Gastroesophageal sphincter (tissue), 4 donors: Measurements from ENCODE around the gene IQCB1. TPM values are rescaled to one million over a fixed set of nuclear protein-coding genes. Genes with fewer than 3 reads are reported as not detected.
"Not testable (repeated sequence)": the region's sequence is repeated elsewhere in the genome, so short reads cannot be mapped to it uniquely, and the experiment has no call there.

Experiments
- ATAC-seq: fragments of 150-250 bp; one replicate; pipeline ENCODE4 v1.9.1; 2016; ENCODE audit warnings: mild to moderate bottlenecking, moderate library complexity
- H3K27ac ChIP-seq, 4 donors: fragments of 200-600 bp; sonication (generic) in 3 of 4; 1 replicate in 3 of 4; 2 replicates in 1 of 4; pipeline ENCODE4 v1.5.1; 2016 to 2019
- H3K27me3 ChIP-seq: fragments of 200-600 bp; sonication (generic); one replicate; pipeline ENCODE4 v1.5.1; 2019
- H3K36me3 ChIP-seq, 2 donors: fragments of 200-600 bp; sonication (generic); one replicate each; pipeline ENCODE4 v1.5.1; 2019; ENCODE audit warnings: control low read depth in 1 of 2
- H3K4me1 ChIP-seq, 3 donors: fragments of 200-600 bp; sonication (generic); 1 replicate in 2 of 3; 2 replicates in 1 of 3; pipeline ENCODE4 v1.5.1; 2016 to 2019; ENCODE audit warnings: control low read depth in 2 of 3
- H3K4me3 ChIP-seq, 2 donors: fragments of 200-600 bp; sonication (generic); one replicate each; pipeline ENCODE4 v1.5.1; 2019; ENCODE audit warnings: mild to moderate bottlenecking in 1 of 2, moderate library complexity in 1 of 2
- H3K9me3 ChIP-seq, 3 donors: fragments of 200-600 bp; sonication (generic); one replicate each; pipeline ENCODE4 v1.5.1; 2017 to 2019; ENCODE audit warnings: control low read depth in 2 of 3
- CTCF ChIP-seq, 4 experiments: fragments of 200-600 bp in 2 of 4; fragments of 450-650 bp in 2 of 4; sonication (generic) in 1 of 4; IDR thresholded peaks; one replicate each; pipeline ENCODE4 v1.5.1; 2017 to 2019; ENCODE audit warnings: antibody characterized with exemption in 4 of 4, mild to moderate bottlenecking in 2 of 4, moderate library complexity in 2 of 4
- EP300 ChIP-seq: sonication (generic); formaldehyde crosslinking; IDR thresholded peaks from one replicate; pipeline ENCODE4 v1.6.1; 2017; ENCODE audit warnings: antibody characterized with exemption, mild to moderate bottlenecking
- POLR2A ChIP-seq, 2 donors: fragments of 450-650 bp; IDR thresholded peaks; one replicate each; pipeline ENCODE4 v1.6.1; 2017; ENCODE audit warnings: antibody characterized with exemption in 2 of 2, mild to moderate bottlenecking in 2 of 2, moderate library complexity in 1 of 2
- POLR2AphosphoS5 ChIP-seq: sonication (generic); formaldehyde crosslinking; IDR thresholded peaks from one replicate; pipeline ENCODE4 v1.6.1; 2017; ENCODE audit warnings: antibody characterized with exemption
- WGBS, 2 donors: methylation state at CpG; one replicate each; pipeline ENCODE4 v1.1.5; 2018; ENCODE audit warnings: low coverage in 1 of 2; 5-methylcytosine and 5-hydroxymethylcytosine counted together
- total RNA-seq, 4 donors: library from RNA; depleted of rRNA; stranded (reverse); fragments of >200 nt; gene quantifications; one replicate each; pipeline ENCODE4 v1.1.0, GENCODE V29; 2016

Gene IQCB1
- total RNA-seq, 4 donors from 2014 or later: 10.0 to 28.8 (median 17.6) TPM

- H3K4me3 ChIP-seq: peak overlapping the region; percentile 83 to 95
- WGBS, 2 donors: 0 to 3% methylated on average over 6 to 9 of the region's 9 CpGs
- no peak for TF ChIP-seq EP300
- TF ChIP-seq POLR2AphosphoS5: no peak
- TF ChIP-seq CTCF (IDR thresholded peaks at IDR 0.05): no peak
- TF ChIP-seq POLR2A (IDR thresholded peaks at IDR 0.05): no peak
- H3K9me3 ChIP-seq: no peaks in the 10 kb centered on the region
- H3K27ac ChIP-seq: peak overlapping the region; percentile 10 to 93 (median 92)
- ATAC-seq: no peak
- peaks cover 6 to 39% (median 12%) of the 10 kb centered on the region in 3 donors for H3K4me1 ChIP-seq
- peaks cover 8% of the 10 kb centered on the region for H3K27me3 ChIP-seq
- H3K36me3 ChIP-seq: no peaks in the 10 kb centered on the region
Observed at GRCh38 chr3:121750087-121750415, 84.8 kb downstream of the IQCB1 start.

- peaks cover 8% of the 10 kb centered on the region for H3K27me3 ChIP-seq
- peak within 1 kb of the TSS; percentile 83 to 95 for H3K4me3 ChIP-seq
Observed at GRCh38 chr3:121749276-121750086, 85.4 kb downstream of the IQCB1 start, which contains the start of gene GOLGB1. GOLGB1 (minus strand) TSS chr3:121749741; CDS start chr3:121730971, 18,770 bp downstream.

GRCh38 chr3:121748680-121749275 lies 86.1 kb downstream of the IQCB1 start:
- WGBS, 2 donors: 0 to 1% methylated on average over 6 to 11 of the region's 17 CpGs
- H3K27me3 ChIP-seq: peaks cover 1% of the 10 kb centered on the region

More at GRCh38 chr3:121749276-121750086, 85.4 kb downstream of the IQCB1 start, which contains the start of gene GOLGB1:
- ATAC-seq: peak; percentile 98
- Histone ChIP-seq H3K36me3 (no peaks in the 10 kb centered on the region), H3K9me3 (no peaks in the 10 kb centered on the region), H3K27ac (peak within 1 kb of the TSS; percentile 75 to 93 (median 92)), H3K4me1 (peaks cover 6 to 45% (median 12%) of the 10 kb centered on the region in 3 donors)
- WGBS, 2 donors: 0 to 2% methylated on average over 13 of the region's 51 CpGs
- TF ChIP-seq POLR2A (IDR thresholded peaks at IDR 0.05) (peak; percentile 97), POLR2AphosphoS5 (peak; percentile 99), EP300 (no peak), CTCF (IDR thresholded peaks at IDR 0.05) (peak in 2 of 4 experiments; percentile 30 to 36)

GRCh38 chr3:121747976-121748375 lies 86.9 kb downstream of the IQCB1 start:
- Histone ChIP-seq H3K36me3 (peaks cover 0 to 3% of the 10 kb centered on the region in 2 donors), H3K27me3 (no peaks in the 10 kb centered on the region), H3K27ac (no peak overlapping the region), H3K4me1 (peaks cover 6 to 53% (median 12%) of the 10 kb centered on the region in 3 donors), H3K9me3 (no peaks in the 10 kb centered on the region), H3K4me3 (peak overlapping the region in 1 of 2 donors; percentile 83)
- WGBS, 2 donors: 28 to 34% methylated on average over 3 of the region's 3 CpGs
- TF ChIP-seq POLR2AphosphoS5 (no peak), EP300 (no peak), POLR2A (IDR thresholded peaks at IDR 0.05) (no peak), CTCF (IDR thresholded peaks at IDR 0.05) (no peak)
- ATAC-seq: no peak

More at GRCh38 chr3:121748680-121749275, 86.1 kb downstream of the IQCB1 start:
- Histone ChIP-seq H3K27ac (peak overlapping the region; percentile 75 to 93 (median 92)), H3K36me3 (no peaks in the 10 kb centered on the region), H3K9me3 (no peaks in the 10 kb centered on the region), H3K4me3 (peak overlapping the region; percentile 83 to 95), H3K4me1 (peaks cover 6 to 52% (median 12%) of the 10 kb centered on the region in 3 donors)
- TF ChIP-seq POLR2AphosphoS5 (no peak), EP300 (no peak), POLR2A (IDR thresholded peaks at IDR 0.05) (no peak), CTCF (IDR thresholded peaks at IDR 0.05) (no peak)
- no peak for ATAC-seq

- not testable (repeated sequence) for H3K27me3 ChIP-seq, H3K9me3 ChIP-seq, H3K4me3 ChIP-seq, ATAC-seq, H3K27ac ChIP-seq
- Histone ChIP-seq H3K36me3 (peaks cover 0 to 11% of the 10 kb centered on the region in 2 donors), H3K4me1 (peaks cover 0 to 67% (median 9%) of the 10 kb centered on the region in 3 donors)
- 89 to 90% methylated on average over 2 of the region's 2 CpGs for WGBS, 2 donors
Observed at GRCh38 chr3:121743106-121743505, 91.8 kb downstream of the IQCB1 start.
